NB4 (cell line): ENCODE measurements around the gene CALR.
"Not testable (repeated sequence)": the region's sequence is repeated elsewhere in the genome, so short reads cannot be mapped to it uniquely, and the experiment has no call there.

Experiments used
- MYC ChIP-seq: IDR thresholded peaks from 2 replicates; pipeline ENCODE4 v1.6.1; 2011; ENCODE audit warnings: low read depth, low read length
- POLR2A ChIP-seq: IDR thresholded peaks from 2 replicates; pipeline ENCODE4 v1.6.1; 2011; ENCODE audit warnings: mild to moderate bottlenecking; ENCODE audit not compliant: insufficient read length; ENCODE audit errors: extremely low read depth
- TF ChIP-seq, protein P1 (sequence below): IDR thresholded peaks from one replicate; pipeline ENCODE4 v1.5.1; 2012; ENCODE audit warnings: low read depth, low read length

GRCh38 chr19:12915860-12916259 lies 22.5 kb upstream of the CALR start:
- TF ChIP-seq POLR2A, MYC: not testable (repeated sequence)
- TF ChIP-seq, protein P1, sequence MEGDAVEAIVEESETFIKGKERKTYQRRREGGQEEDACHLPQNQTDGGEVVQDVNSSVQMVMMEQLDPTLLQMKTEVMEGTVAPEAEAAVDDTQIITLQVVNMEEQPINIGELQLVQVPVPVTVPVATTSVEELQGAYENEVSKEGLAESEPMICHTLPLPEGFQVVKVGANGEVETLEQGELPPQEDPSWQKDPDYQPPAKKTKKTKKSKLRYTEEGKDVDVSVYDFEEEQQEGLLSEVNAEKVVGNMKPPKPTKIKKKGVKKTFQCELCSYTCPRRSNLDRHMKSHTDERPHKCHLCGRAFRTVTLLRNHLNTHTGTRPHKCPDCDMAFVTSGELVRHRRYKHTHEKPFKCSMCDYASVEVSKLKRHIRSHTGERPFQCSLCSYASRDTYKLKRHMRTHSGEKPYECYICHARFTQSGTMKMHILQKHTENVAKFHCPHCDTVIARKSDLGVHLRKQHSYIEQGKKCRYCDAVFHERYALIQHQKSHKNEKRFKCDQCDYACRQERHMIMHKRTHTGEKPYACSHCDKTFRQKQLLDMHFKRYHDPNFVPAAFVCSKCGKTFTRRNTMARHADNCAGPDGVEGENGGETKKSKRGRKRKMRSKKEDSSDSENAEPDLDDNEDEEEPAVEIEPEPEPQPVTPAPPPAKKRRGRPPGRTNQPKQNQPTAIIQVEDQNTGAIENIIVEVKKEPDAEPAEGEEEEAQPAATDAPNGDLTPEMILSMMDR, result not testable (repeated sequence)
